SH-SY5Y (cell line): Measurements from ENCODE around the gene AHI1.

ENCODE experiments used
- GATA2 ChIP-seq: IDR thresholded peaks from 2 replicates; pipeline ENCODE4 v1.6.1; 2011; ENCODE audit warnings: mild to moderate bottlenecking, low read depth, low read length
- GATA3 ChIP-seq: IDR thresholded peaks from 2 replicates; pipeline ENCODE4 v1.6.1; 2011; ENCODE audit warnings: low read depth, mild to moderate bottlenecking, low read length, moderate library complexity

GRCh38 chr6:135270676-135271536 lies 226.6 kb downstream of the AHI1 start:
- TF ChIP-seq GATA3: no peak
- no peak for TF ChIP-seq GATA2
